ENCODE measurements around the gene KLHL15.
A peak's percentile ranks its signal among the peaks of the same experiment; 100 is the strongest.
"Not testable (repeated sequence)": the region's sequence is repeated elsewhere in the genome, so short reads cannot be mapped to it uniquely, and the experiment has no call there.

The KLHL15 gene

GRCh38 chrX:24017674-24018073, 9.3 kb downstream of the KLHL15 start:
- DNase-seq = no peak

GRCh38 chrX:24014388-24015018, 12.5 kb downstream of the KLHL15 start:
- DNase-seq = peak; percentile 56

GRCh38 chrX:24012266-24012665, 14.7 kb downstream of the KLHL15 start:
- no peak for DNase-seq

- no peak for DNase-seq
Measured at GRCh38 chrX:24005867-24006266, 21.1 kb downstream of the KLHL15 start.

- no peak for DNase-seq
Measured at GRCh38 chrX:24005028-24005427, 22.0 kb downstream of the KLHL15 start.

GRCh38 chrX:24002792-24003191, 24.2 kb downstream of the KLHL15 start:
- DNase-seq = no peak

GRCh38 chrX:24002167-24002566, 24.8 kb downstream of the KLHL15 start:
- DNase-seq = no peak

GRCh38 chrX:23999671-24000070, 27.3 kb downstream of the KLHL15 start:
- no peak for DNase-seq

GRCh38 chrX:23993012-23993633, 33.9 kb downstream of the KLHL15 start:
- no peak for DNase-seq

- DNase-seq = no peak
Measured at GRCh38 chrX:23992431-23992830, 34.6 kb downstream of the KLHL15 start.

- no peak for DNase-seq
Measured at GRCh38 chrX:23990455-23990854, 36.5 kb downstream of the KLHL15 start.

GRCh38 chrX:23989689-23990088, 37.3 kb downstream of the KLHL15 start:
- peak; percentile 3 for DNase-seq

GRCh38 chrX:23982891-23983290, 44.1 kb downstream of the KLHL15 start:
- DNase-seq = no peak

GRCh38 chrX:23981711-23982110, 45.3 kb downstream of the KLHL15 start:
- no peak for DNase-seq

- no peak for DNase-seq
Measured at GRCh38 chrX:23981222-23981621, 45.8 kb downstream of the KLHL15 start.

- no peak for DNase-seq
Measured at GRCh38 chrX:23980011-23980441, 47.0 kb downstream of the KLHL15 start.

- DNase-seq = no peak
Measured at GRCh38 chrX:23978491-23978890, 48.5 kb downstream of the KLHL15 start.

- not testable (repeated sequence) for DNase-seq
Measured at GRCh38 chrX:23965630-23966029, 61.4 kb downstream of the KLHL15 start.

- DNase-seq = no peak
Measured at GRCh38 chrX:23964191-23964590, 62.8 kb downstream of the KLHL15 start.

GRCh38 chrX:23959781-23960180, 67.2 kb downstream of the KLHL15 start:
- peak; percentile 7 for DNase-seq

- no peak for DNase-seq
Measured at GRCh38 chrX:23954396-23954795, 72.6 kb downstream of the KLHL15 start.

- DNase-seq = no peak
Measured at GRCh38 chrX:23953908-23954269, 73.1 kb downstream of the KLHL15 start.

- peak; percentile 26 for DNase-seq
Measured at GRCh38 chrX:23952984-23953907, 73.7 kb downstream of the KLHL15 start.

- DNase-seq = no peak
Measured at GRCh38 chrX:23952391-23952790, 74.6 kb downstream of the KLHL15 start.

All from activated CD4-positive, alpha-beta T cell treated with anti-CD3 and anti-CD28 coated beads for 48 hours (primary cell).